ENCODE measurements around the gene NUFIP1.
A peak's percentile ranks its signal among the peaks of the same experiment; 100 is the strongest.
"Not testable (repeated sequence)": the region's sequence is repeated elsewhere in the genome, so short reads cannot be mapped to it uniquely, and the experiment has no call there.

The NUFIP1 gene

GRCh38 chr13:44969551-44970484 is 19.5 kb downstream of the NUFIP1 start:
- DNase-seq (ENCODE audit: low spot score), result peak; percentile 67

- DNase-seq (ENCODE audit: low spot score), result no peak
Measured at GRCh38 chr13:44968434-44968815, 20.8 kb downstream of the NUFIP1 start.

GRCh38 chr13:44967704-44968433 is 21.4 kb downstream of the NUFIP1 start:
- no peak for DNase-seq (ENCODE audit: low spot score)

GRCh38 chr13:44961997-44962396 is 27.3 kb downstream of the NUFIP1 start:
- DNase-seq (ENCODE audit: low spot score), result no peak

GRCh38 chr13:44955406-44955805 is 33.9 kb downstream of the NUFIP1 start:
- no peak for DNase-seq (ENCODE audit: low spot score)

GRCh38 chr13:44954224-44954623 is 35.0 kb downstream of the NUFIP1 start:
- no peak for DNase-seq (ENCODE audit: low spot score)

GRCh38 chr13:44952671-44953070 is 36.6 kb downstream of the NUFIP1 start:
- no peak for DNase-seq (ENCODE audit: low spot score)

GRCh38 chr13:44951184-44951583 is 38.1 kb downstream of the NUFIP1 start:
- no peak for DNase-seq (ENCODE audit: low spot score)

- DNase-seq (ENCODE audit: low spot score), result not testable (repeated sequence)
Measured at GRCh38 chr13:44943411-44943810, 45.9 kb downstream of the NUFIP1 start.

- no peak for DNase-seq (ENCODE audit: low spot score)
Measured at GRCh38 chr13:44938854-44939253, 50.4 kb downstream of the NUFIP1 start.

GRCh38 chr13:44936246-44936645 is 53.0 kb downstream of the NUFIP1 start:
- no peak for DNase-seq (ENCODE audit: low spot score)

GRCh38 chr13:44934724-44935123 is 54.5 kb downstream of the NUFIP1 start:
- no peak for DNase-seq (ENCODE audit: low spot score)

- no peak for DNase-seq (ENCODE audit: low spot score)
Measured at GRCh38 chr13:44932850-44933251, 56.4 kb downstream of the NUFIP1 start.

- DNase-seq (ENCODE audit: low spot score), result no peak
Measured at GRCh38 chr13:44932171-44932849, 57.0 kb downstream of the NUFIP1 start.

- DNase-seq (ENCODE audit: low spot score), result no peak
Measured at GRCh38 chr13:44930963-44931623, 58.2 kb downstream of the NUFIP1 start.

GRCh38 chr13:44930280-44930679 is 59.0 kb downstream of the NUFIP1 start:
- DNase-seq (ENCODE audit: low spot score), result no peak

- no peak for DNase-seq (ENCODE audit: low spot score)
Measured at GRCh38 chr13:44929692-44930091, 59.6 kb downstream of the NUFIP1 start.

GRCh38 chr13:44927968-44928367 is 61.3 kb downstream of the NUFIP1 start:
- DNase-seq (ENCODE audit: low spot score), result no peak

- DNase-seq (ENCODE audit: low spot score), result no peak
Measured at GRCh38 chr13:44921931-44922758, 67.1 kb downstream of the NUFIP1 start.

- no peak for DNase-seq (ENCODE audit: low spot score)
Measured at GRCh38 chr13:44921246-44921877, 67.9 kb downstream of the NUFIP1 start.

GRCh38 chr13:44920013-44920412 is 69.3 kb downstream of the NUFIP1 start:
- no peak for DNase-seq (ENCODE audit: low spot score)

Data from putamen (tissue), 1 donor.